ENCODE results near the gene LOXHD1. TPM values are rescaled to one million over a fixed set of nuclear protein-coding genes. Genes with fewer than 3 reads are reported as not detected.
A peak's percentile ranks its signal among the peaks of the same experiment; 100 is the strongest.

LOXHD1 gene
- total RNA-seq, 2 experiments from 2014 or later = 0.11 to 0.45 TPM

- CTCF ChIA-PET = interaction anchor here (1.0 to 1.1 kb wide), 2 partner anchors 17 to 305 kb away, joined by 3 read pairs; a partner anchor contains a TSS
- ATAC-seq = no peak
Observed at GRCh38 chr18:46478796-46479195, 178.2 kb downstream of the LOXHD1 start.

DNA sequence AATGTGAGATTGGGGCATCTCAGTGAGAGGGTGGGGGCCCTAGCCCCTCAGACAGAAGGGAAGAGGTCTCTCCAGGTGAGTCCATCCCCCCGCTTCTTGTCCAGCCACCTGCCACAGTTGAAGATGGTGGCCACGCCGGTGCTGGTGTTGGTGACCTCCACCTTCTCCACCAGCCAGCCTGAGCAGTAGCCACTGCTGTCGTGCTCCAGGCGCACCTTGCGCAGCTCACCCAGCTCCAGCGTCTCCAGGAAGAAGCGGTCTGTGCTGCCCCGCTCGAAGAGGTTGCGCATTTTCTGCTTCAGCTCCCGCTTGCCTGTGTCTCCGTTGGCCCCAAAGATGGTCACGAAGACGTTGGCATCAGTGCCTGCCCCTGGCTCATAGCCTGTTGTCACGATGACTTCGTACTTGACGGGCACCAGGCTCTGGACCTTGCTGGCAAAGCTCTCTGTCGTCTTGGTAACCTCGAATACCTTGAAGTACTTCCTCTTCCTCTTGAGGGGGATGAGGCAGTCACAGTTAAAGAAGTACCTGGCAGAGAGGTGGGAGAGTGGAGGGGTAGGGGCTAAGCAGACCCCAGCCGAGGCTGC lies 179.5 kb downstream of the LOXHD1 start:
- H3K36me3 Mint-ChIP-seq (ENCODE audit: low read depth) = no peaks in the 10 kb centered on the region
- H3K9me3 Mint-ChIP-seq = no peaks in the 10 kb centered on the region
- peaks cover 9% of the 10 kb centered on the region for H3K4me1 Mint-ChIP-seq (ENCODE audit: low read depth)
- intact Hi-C loops (cut with micrococcal nuclease) = no loop called here
- H3K27ac Mint-ChIP-seq = no peak overlapping the region
- TF ChIP-seq CTCF (IDR thresholded peaks at IDR 0.05) = no peak
- POLR2A ChIA-PET = interaction anchor here (0.7 kb wide), 1 partner anchor 122 kb away, joined by 3 read pairs; no protein-coding TSS in a partner anchor
- ATAC-seq (no peak), DNase-seq (no peak)
- H3K27me3 Mint-ChIP-seq = no peaks in the 10 kb centered on the region
- H3K4me3 Mint-ChIP-seq = no peak overlapping the region
- CTCF ChIA-PET = interaction anchor here (1.0 kb wide), 1 partner anchor 304 kb away, joined by 3 read pairs; a partner anchor contains a TSS

More at GRCh38 chr18:46478796-46479195, 178.2 kb downstream of the LOXHD1 start:
- POLR2A ChIA-PET = no interaction called here
- no peak overlapping the region for H3K27ac Mint-ChIP-seq
- H3K4me3 Mint-ChIP-seq = no peak overlapping the region
- no peaks in the 10 kb centered on the region for H3K36me3 Mint-ChIP-seq (ENCODE audit: low read depth)
- DNase-seq = no peak
- H3K9me3 Mint-ChIP-seq = no peaks in the 10 kb centered on the region
- no peak for TF ChIP-seq CTCF (IDR thresholded peaks at IDR 0.05)
- peaks cover 9% of the 10 kb centered on the region for H3K4me1 Mint-ChIP-seq (ENCODE audit: low read depth)
- intact Hi-C loops (cut with micrococcal nuclease) = no loop called here
- H3K27me3 Mint-ChIP-seq = peaks cover under 1% of the 10 kb centered on the region

GRCh38 chr18:46475390-46475752 lies 181.6 kb downstream of the LOXHD1 start:
- ATAC-seq (no peak), DNase-seq (no peak)
- no peak overlapping the region for H3K27ac Mint-ChIP-seq
- CTCF ChIA-PET = interaction anchor here (0.6 to 1.2 kb wide), 2 partner anchors 194 to 215 kb away, joined by 3 to 5 read pairs; no protein-coding TSS in a partner anchor
- H3K4me3 Mint-ChIP-seq = no peak overlapping the region
- no peaks in the 10 kb centered on the region for H3K36me3 Mint-ChIP-seq (ENCODE audit: low read depth)
- H3K9me3 Mint-ChIP-seq = no peaks in the 10 kb centered on the region
- POLR2A ChIA-PET = no interaction called here
- no peaks in the 10 kb centered on the region for H3K27me3 Mint-ChIP-seq
- peaks cover 9% of the 10 kb centered on the region for H3K4me1 Mint-ChIP-seq (ENCODE audit: low read depth)
- intact Hi-C loops (cut with micrococcal nuclease) = no loop called here
- no peak for TF ChIP-seq CTCF (IDR thresholded peaks at IDR 0.05)

DNA sequence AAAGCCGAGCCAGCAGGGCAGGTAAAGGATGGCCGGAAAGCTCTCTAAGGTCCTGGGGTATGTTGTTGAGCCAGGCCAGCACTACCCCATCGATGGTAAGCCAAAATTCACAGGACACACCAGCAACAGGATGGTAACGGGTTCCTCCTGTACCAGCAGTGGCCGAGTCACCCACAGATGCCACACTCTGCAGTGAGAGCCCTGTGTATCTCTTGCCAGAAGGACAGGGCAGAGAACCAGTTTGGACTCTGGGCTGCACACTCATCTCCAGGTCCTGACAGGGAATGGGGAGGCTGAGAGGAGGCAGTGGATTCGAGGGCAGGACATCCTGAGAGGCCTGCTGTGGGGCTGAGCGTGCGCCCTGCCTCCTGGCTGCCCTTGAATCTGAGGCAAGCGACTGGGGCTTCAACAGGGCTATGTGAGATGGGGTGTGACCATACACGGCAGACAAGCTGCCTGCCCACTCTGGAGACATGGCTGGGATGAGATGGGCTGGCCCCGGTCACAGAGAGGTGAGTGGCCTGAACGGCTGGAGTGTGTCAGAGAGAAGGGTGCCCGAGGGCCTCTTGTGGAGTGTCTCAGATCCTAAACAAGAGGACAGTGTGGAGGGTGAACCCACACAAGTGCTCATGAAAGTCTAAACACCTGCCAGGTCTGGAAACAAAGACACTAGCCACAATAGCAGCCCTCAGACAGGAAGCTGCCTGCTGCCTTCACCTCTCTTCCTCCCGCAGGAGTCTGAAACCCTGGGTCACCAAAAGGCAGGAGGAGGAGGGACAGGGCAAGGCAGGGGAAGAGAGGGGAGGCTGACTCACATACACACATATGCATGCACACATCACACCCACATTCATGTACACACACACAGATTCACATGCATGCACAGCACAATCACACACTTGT lies 182.3 kb downstream of the LOXHD1 start:
- peak; percentile 17 for ATAC-seq
- Mint-ChIP-seq H3K27ac (no peak overlapping the region), H3K9me3 (no peaks in the 10 kb centered on the region), H3K4me1 (ENCODE audit: low read depth) (peaks cover 9% of the 10 kb centered on the region), H3K4me3 (no peak overlapping the region), H3K27me3 (no peaks in the 10 kb centered on the region), H3K36me3 (ENCODE audit: low read depth) (no peaks in the 10 kb centered on the region)
- no peak for TF ChIP-seq CTCF (IDR thresholded peaks at IDR 0.05)
- POLR2A ChIA-PET = no interaction called here
- intact Hi-C loops (cut with micrococcal nuclease) = no loop called here
- peak; percentile 4 for DNase-seq
- CTCF ChIA-PET = interaction anchor here (1.2 kb wide), 1 partner anchor 193 kb away, joined by 5 read pairs; no protein-coding TSS in a partner anchor
